Activated CD4-positive, alpha-beta T cell treated with anti-CD3 and anti-CD28 coated beads for 4 hours (primary cell): ENCODE results near the gene ATP5F1E.

ENCODE experiments used
- DNase-seq, 2 donors: peaks; one replicate each; pipeline ENCODE4 v3.0.0-alpha.2; 2020

The ATP5F1E gene

DNA sequence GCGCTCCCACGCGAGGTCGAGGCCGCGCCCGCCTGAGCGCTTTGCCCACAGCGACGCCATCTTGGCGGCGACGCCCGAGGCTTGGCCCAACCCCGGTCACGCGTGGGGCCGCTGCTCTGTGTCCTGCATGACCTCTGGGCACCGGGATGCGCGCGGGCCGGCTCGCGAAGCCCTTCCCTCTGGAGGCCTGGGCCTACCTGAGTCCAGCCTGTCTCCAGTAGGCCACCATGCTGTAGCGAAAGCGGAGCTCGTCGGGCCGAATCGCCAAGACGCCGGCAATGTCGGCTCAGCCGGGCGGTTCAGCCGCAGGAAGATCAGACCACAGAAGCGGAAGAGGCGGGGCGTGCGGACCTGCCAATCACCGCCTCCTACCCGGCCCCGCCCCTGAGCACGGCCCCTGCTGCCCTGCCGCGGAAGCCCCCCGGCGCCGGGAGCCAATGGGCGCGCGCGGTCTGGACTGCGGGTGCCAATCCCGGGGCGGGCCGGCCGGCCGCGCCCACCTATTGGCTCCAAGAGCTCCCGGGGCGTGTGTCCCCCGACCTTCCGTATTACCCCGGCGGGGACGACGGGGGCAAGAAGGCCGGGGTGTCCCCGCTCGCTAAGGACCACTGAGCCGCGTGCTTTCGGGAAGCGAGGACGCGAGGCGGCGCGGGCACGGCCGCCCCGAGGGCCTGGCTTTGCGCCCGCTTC, at the start of gene ATP5F1E:
TSS of gene ATP5F1E (minus strand) at position 313 of the 690 bp plus-strand sequence. CDS start at position 229, 84 bp downstream.
- DNase-seq: peak; percentile 96 to 98

DNA sequence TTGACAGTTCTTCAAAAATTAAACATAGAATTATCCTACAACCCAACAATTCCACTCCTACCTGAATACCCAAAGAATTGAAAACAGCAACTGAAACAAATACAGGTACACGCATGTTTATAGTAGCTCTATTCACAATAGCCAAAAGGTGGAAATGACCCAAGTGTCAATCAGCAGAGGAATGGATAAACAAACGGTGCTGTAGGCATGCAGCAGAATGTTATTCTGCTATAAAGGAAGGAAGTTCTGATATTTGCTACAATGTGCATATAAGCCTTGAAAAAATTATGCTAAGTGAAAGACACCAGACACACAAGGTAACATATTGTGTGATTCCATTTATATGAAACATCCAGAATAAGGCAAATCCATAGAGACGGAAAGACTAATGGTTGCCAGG, 48.9 kb upstream of the ATP5F1E start:
- no peak for DNase-seq

DNA sequence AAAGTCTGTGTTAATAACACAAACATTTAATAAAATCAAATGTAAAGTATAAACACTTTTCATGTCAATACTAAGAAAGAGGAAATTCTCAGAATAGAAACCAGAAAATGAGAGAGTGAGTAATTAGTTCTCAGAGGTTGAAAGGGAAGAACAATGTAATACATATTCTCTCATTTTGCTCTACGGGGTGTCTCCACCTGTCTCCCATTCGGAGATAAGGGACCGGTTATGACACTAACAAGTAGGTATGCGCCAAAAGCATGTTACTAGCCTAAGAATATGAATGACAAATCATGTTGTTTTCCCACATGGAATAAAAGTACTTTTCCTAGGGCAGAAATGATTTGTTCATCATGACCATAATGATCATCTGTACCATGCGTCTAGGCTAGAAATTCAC, 46.1 kb upstream of the ATP5F1E start:
- no peak for DNase-seq

DNA sequence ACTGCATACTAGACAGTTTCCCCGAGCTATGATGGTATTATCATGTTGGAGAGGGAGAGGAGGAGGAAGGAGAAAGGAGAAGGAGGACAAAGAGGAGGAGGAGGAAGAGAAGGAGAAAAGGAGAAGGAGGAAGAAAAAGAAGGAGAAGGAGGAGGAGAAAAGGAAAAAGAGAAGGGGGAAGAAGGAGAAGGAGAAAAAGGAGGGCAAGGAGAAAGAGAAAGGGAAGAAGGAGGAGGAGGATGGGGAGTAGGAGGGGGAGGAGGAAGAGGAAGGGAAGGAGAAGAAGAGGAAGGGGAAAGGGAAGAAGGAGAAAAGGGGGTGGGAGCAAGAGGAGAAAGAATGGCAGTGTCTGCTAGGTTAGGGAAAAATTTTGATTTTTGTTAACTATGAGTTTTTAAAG, 45.6 kb upstream of the ATP5F1E start:
- no peak for DNase-seq

DNA sequence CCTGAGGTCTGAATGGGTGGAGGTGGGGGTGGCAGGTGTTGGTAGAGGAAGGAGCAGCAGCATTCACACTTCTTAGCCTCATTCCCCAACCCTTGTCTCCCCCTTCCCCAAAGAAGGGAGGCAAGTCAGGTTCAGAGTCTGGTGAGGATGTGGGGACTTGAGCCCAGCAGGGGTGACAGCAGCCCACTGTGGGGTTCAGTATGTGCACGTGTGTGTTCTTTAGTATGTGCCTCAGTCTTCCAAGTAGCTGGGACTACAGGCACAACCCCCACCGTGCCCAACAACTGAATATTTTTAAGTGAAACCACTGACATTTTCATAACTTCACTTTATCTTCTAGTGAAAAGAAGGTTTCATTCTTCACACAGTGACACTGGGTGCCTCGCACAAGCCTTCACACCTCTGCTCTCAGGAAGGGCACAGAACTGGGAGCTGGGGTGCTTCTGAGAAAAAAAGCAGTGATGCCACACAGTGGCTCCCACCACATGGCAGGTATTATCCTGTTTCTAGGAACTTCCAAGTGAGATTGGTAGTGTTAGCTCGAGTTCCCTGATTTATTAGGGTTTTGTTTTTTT, 43.9 kb upstream of the ATP5F1E start:
- DNase-seq: no peak

DNA sequence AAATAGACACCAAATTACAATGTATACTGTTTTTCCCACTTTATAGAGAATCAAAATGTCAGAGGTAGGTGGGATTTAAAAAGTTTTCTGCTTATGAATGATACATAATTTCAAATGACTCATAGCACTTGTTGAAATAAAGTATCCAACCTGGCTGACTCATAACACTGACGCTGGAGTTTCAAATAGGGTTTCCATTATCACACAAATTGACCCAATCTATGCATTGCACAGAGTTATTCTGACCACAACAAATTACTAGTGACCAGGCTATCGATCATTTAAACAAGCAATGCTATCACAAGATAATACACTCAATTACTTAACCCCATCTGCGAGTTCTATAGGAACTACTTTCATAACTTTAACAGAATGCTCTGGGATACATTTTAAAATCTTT, 42.3 kb upstream of the ATP5F1E start:
- DNase-seq: no peak

DNA sequence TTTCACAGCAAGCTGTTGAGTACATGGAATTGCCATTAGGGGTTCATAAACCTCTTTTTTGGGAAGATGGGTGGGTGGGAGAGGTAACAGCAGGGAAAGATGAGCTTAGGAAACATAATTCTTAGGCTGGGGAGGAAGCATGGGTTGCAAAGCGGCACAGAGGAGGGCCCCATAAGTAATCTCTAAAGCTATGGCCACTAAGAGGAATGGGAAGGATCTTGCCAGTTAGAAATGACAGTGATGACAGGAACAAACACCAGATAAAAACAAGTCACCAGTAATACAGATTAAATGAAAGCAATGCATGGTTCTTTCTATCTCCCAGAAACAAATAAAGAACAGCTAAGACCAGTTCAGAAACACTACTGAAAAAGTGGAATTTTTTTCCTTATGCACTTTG, 41.4 kb upstream of the ATP5F1E start:
- DNase-seq: no peak

DNA sequence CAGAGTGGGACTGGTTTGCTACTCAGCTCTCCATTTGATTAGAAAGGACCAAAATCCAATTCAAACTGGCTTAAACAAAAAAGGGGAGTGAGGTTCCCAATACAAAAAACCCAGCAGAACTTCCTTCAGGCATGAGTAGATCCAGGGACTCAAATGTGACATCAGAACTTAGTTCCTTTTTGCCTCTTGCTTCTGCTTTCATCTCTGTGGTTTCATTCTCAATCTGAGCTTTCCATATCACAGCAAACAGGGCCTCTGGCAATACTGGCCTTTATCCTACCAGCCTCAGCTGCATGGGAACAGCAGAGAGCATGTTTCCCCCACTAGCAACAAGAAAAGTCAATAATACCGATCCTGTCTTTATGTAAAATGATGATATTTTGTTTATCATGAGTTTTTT, 39.1 kb upstream of the ATP5F1E start:
- no peak for DNase-seq

DNA sequence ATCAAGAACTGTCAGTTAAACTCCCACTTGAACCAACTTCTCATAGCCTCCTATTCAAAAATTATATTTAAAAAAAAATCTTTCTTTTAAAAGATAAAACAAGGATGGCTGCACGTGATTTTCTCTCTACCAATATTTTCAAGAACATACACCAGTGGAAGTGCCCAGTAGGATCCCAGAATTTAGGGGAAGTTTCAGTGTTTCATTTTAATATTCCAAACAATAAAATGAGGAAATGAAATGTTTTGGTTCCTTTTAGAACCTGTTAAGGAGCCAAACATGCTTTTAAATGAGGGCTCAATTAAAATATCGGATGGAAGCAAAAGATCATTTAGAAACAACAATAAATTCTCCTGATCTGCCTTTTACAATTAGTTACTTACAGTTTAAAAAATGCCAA, 36.9 kb upstream of the ATP5F1E start:
- no peak for DNase-seq

DNA sequence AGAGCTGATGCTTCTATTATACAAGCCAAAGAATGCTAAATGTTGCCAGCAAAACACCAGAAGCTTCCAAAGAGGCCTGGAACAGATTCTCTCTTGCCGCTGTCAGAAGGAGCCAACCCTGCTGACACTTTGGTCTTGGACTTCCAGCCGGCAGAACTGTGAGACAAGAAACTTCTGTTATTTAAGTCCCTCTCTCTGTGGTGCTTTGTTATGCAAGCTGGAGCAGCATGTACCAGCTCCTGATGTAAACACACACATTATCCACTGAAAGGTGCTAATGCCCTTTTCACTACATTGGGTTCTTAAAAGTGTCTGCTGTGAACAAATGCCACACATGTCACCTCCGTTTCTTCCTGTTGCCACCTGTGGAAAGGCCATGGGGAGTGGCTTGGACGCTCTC, 36.4 kb upstream of the ATP5F1E start:
- no peak for DNase-seq

DNA sequence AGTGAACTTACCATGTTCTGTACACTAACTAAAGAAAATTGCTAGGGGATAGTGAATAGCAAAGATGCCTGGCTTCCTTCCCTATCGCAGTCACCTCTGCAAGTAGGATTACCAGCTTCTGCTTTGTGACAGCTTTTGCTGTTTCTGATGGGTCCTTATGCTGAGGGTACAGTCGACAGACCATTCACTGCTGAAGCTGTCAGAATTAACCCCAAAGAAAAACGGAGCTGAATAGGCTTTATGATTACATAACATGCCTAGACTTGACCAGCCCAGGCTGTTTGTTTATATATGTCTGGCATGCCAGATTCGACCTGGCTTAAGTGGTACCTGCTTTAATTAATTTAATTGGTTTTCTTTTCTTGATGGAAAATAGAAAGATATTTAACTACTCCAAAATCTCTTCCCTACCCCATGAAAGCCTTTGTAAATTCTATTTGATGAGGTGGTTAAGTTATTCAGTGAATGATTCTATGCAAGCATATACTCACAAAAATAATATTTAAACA, 32.1 kb upstream of the ATP5F1E start:
- no peak for DNase-seq

DNA sequence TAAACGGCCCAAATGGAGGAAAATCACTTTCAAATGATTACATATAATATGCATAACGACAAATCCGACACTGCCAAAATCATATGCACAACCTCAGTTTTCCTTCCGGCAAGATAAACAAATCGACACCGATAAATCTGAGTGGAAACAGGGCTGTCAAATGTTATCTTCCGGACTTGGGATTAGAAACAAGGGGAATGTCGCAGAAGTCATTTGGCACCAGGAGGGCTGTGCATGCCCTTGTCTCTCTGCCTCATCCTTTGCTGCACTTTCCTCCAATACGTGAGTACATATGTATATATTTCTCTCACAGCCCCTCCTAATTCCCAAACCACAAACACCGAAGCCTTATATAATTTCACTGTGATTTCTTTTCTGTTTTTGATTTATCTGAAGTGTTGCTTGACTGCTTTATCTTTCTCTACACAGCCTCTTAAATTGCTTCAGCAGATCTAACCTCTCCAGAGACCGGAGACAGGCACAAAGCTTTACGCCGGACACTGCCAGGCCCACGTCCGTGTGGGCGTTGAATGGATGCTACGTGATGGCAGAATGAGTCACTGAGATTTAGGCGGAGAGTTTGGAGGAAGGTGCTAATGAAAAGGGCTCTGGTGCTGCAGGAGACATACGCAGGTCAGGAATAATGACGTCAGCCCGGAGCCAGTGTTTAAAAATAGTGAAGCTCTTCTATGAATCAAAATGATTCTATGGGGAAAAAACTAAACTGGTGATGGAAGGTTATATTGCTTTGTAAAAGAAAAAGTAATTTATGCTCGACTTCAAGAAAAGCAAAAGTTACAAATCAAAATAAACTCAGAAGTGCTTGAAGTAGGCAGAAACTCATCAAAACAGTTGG, 31.5 kb upstream of the ATP5F1E start:
- DNase-seq: no peak

DNA sequence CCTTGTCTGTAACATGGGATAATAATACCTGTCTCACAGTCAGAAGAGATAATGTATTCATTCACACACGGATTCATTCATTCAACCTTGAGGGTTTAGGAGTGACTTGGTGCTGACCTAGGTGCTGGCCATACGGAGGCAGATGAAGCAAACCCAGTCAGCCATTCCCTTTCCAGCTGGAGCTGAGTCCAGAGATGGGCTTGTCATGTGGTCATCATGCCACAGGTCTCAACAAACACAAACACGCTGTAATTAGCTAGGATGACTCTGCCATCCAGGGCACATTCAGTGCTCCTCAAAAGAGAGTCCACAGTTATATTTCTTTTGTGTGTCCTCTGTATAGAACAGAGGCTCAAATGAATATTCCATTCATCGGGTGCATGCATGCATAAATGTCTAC, 29.9 kb upstream of the ATP5F1E start:
- no peak for DNase-seq

DNA sequence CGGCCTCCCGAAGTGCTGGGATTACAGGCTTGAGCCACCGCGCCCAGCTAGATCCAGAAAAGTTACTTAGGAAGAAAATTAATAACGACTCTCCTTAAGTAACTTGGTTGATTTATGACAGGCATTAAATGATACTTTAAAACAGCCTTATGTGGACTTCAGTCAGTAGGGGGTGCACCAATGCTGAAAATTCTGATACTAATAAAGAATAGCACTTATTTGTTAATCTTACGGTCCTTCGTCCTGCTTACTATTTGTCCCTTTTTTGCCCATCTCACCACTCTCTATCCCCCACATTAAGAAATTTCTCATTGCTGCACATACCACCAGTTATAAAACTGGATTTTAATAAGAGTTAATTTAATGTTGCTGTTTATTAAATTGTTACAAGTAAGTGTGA, 23.2 kb upstream of the ATP5F1E start:
- peak in 1 of 2 donors; percentile 30 for DNase-seq

DNA sequence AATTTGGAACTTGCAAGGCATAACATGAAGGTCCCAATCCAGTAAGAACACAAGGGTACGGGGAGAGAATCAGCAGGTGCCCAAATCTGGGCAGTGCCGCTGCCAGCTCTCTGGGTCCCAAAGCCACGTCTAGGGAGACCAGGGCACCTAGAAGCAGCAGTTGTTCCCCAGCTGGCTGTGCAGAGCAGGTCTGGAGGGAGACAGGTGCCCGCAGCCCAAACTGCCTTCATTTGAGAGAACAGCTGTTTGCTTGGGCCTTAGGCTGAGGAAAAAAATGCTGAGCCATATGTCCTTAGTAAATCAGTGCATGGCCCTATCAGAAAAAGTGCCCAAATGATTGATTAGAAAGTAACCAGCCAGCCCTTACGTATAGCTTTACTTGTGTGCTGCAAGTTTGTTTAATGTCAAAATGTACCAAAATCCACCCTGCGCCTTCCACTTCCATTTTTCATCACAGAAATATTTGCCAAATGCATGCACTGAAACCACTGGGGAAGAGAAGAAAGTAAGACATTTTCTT, 19.6 kb upstream of the ATP5F1E start:
- DNase-seq: no peak

DNA sequence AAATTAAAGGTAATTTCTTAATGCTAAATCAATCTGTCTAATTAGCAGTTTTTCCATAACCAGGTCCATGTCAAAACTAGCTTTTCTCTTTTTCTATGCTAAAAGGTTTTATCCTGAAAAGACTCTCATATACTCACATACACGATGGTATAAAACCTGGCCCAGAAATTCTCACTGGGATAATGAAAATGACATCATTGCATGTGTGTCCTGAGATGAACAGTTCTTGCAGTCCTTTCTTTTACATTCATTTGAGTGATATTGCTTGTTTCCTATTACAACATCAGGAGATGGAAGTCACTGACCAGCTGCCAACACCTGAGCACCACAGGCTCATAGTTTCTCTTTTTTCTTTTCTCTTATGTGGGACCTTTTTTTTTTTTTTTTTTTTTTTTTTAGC, 18.3 kb upstream of the ATP5F1E start:
- DNase-seq: no peak

DNA sequence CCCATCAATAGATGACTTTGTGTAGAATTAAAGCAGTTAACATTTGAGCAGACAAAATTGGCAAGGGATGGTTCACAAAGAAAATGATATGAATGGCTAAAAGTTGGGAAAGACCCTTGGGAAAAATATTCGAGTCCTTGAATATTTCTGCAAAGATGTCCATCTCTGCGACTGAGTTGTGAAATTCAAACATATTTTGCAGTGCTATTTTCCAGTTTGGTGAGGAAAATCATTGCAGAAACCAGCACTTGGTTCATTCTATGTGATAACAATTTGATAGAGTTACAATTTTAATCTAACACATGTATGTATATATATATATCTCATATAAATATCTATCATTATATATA, 16.5 kb upstream of the ATP5F1E start:
- DNase-seq: no peak

DNA sequence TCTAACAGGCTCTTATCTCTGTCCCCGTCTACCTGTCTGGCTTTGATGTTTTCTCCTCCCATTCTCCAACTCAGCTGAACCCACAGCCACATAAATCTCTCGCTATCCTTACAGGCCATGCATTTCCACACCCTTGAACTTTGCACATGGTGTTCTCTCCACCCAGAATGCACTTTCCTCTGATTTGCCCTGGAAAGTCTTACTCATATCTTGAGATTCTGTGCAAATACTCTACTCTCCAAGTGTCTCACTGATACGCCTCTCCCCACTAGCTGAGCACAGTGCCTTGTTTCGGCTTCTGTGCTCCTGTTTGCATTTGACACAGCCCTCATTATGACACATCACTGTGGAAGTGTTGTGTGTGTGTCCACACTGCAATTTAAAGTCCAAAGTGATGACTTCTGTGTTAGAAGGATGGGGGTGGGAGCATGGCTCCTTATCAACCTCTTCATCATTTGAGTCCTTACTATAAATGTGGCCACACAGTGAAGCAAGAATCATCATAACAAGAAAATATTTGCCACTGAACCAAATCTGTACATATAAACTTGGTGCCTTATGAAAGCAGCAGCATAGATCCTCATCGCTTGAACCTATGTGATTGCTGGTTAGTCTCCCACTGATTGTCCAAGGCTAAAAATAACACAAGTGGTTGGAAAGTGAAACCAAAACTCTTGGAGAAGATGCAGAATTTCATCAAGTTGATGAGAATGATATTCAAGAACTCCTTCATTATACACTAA, 16.0 kb upstream of the ATP5F1E start:
- no peak for DNase-seq

DNA sequence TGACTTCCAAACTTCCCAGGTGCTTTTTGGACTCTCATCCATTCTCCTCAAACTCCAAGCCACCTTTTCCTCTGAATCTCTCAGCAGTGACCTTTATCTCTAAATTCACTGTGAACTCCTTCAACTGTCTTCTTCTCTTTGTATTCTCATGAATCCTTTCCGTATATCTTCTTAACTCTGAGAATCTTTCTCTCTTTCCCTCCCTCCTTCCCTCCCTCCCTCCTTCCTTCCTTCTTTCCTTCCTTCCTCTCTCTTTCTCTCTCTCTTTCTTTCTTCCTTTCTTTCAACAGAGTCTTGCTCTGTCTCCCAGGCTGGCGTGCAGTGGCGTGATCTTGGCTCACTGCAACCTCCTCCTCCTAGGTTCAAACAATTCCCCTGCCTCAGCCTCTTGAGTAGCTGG, 14.7 kb upstream of the ATP5F1E start:
- no peak for DNase-seq

DNA sequence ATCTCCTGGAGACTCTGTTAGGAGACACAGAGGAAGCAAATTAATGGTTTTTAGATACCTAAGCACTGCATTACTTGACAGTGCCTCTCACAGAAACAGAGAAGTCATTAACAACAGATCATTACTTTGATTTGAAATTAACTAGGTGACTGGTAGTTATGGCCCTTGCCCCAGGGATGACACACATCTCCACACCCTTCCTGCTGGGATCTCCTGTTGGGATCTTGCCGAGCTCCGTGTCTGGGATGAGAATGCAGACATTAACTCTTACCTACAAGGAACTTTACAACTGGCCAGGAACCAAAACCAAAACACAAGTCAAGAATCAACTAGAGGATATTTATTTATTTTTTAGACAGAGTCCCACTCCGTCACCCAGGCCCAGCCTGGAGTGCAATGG, 12.7 kb upstream of the ATP5F1E start:
- DNase-seq: no peak

DNA sequence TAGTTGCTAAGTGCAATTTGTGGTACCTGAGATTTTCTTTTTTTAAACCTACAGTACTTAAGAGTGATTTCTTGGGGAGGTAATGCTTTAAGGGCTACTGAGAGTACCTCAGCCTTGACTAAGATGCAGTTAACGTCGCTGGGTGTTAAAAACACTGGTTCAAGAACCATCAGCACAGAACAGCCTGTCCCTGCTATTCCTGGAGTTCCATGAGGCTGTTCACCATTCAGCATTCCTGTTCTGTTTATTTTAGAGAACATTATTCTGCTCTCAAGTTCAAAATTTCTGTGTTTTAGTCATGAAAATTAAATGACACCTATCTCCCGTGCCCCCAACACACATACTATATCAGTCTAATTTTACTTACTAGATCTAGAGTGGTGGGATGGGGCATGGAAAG, 12.2 kb upstream of the ATP5F1E start:
- no peak for DNase-seq

DNA sequence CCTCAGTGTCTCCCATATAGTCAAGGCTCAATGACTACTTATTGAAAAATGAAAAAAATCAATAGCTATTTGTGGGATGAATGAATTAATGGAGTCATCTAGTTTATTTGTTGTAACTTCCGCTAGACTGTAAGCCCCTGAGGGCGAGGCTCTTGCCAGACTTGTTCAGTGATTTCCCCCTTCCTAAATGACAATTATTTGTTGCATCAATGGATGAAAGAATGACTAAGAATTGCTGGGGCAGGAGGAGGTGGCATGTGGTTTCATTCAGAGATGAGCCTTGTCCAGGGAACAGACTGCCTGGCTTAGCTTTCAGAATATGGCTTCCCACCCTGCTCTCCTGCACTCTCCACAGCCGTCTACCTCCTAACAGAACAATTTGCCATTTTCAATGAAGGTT, 11.6 kb upstream of the ATP5F1E start:
- DNase-seq: no peak
